Fibroblast of mammary gland (primary cell): ENCODE measurements around the gene RPS2.

Source experiments
- DNase-seq: peaks from one replicate; pipeline ENCODE4 v3.0.0-alpha.2; 2010; ENCODE audit warnings: low read depth
- H3K4me3 ChIP-seq: 2 replicates; pipeline ENCODE4 v1.5.1; 2011; ENCODE audit warnings: low read depth, mild to moderate bottlenecking, low read length, moderate library complexity; ENCODE audit not compliant: control insufficient read depth
- TF ChIP-seq, protein P1 (sequence below): conservative IDR thresholded peaks from 2 replicates; pipeline ENCODE4 v1.5.1; 2011; ENCODE audit warnings: low read depth, low read length, inconsistent platforms; ENCODE audit not compliant: control insufficient read depth, insufficient read depth

The RPS2 gene

DNA sequence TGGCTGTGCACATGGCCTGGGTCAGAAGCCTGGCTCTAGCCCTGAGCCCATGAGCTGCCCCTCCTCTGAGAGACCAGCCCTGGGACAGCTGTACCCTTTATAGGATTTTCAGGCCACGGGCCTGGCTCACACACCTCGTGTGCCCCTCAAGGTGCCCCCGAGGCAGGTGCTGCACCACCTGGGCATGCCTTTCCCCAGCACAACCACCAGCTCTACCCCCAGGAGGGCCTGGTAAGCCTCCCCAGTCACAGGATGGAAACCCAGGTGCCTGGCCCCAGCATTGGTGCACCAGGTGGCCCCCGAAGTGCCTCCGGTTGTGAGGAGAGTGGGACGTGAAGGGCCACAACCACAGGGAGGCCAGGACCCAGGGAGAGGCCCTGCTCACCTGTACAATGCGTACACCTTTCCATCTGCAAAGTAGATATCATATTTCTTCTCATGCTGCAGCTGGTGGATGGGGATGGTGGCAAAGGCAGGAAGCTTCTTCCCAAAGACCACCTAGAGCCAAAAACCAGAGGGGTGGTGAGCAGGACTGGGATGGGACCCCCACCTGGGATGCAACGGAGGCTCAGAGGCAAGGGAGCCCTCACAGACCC is 38.7 kb upstream of the RPS2 start:
- no peak overlapping the region for H3K4me3 ChIP-seq
- DNase-seq, result no peak
- TF ChIP-seq, protein P1, sequence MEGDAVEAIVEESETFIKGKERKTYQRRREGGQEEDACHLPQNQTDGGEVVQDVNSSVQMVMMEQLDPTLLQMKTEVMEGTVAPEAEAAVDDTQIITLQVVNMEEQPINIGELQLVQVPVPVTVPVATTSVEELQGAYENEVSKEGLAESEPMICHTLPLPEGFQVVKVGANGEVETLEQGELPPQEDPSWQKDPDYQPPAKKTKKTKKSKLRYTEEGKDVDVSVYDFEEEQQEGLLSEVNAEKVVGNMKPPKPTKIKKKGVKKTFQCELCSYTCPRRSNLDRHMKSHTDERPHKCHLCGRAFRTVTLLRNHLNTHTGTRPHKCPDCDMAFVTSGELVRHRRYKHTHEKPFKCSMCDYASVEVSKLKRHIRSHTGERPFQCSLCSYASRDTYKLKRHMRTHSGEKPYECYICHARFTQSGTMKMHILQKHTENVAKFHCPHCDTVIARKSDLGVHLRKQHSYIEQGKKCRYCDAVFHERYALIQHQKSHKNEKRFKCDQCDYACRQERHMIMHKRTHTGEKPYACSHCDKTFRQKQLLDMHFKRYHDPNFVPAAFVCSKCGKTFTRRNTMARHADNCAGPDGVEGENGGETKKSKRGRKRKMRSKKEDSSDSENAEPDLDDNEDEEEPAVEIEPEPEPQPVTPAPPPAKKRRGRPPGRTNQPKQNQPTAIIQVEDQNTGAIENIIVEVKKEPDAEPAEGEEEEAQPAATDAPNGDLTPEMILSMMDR, result no peak

DNA sequence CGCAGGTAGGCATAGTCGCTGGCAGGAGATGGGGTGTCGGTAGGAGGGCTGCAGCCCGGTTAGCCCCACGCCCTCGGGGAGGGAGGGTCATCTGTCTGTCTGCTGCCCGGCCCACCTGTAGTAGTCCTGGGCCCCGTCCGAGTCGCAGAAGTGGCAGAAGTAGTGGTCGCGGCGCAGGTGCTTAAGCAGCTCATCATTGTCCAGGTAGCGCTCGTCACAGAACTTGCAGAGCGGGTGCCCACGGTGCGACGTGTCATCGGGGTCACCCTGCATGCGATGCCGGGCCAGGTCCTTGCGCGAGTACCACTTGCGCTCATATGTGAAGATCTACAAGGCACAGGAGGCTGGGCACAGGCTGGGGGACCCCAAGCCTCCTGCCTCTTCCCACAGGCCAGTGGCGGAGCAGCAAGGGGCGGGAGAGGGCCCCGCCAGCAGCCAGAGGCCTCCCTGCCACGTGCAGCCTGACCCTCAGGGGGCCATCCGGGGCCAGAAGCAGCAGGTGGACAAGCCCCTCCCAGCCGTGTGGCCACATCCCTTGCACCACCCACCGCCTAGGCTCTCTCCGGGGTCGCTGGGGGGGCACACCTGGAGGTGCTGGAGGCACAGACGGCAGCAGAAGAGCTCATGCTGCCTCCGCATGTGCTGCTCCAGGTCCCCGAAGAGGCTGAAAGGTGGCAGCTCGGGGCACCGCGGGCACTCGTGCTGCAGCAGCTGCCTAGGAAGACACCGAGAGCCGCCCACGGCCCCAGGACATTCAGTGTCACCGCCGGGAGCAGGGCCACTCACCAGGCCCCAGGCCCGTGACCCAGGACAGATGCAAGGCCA is 38.0 kb upstream of the RPS2 start:
- DNase-seq, result no peak
- H3K4me3 ChIP-seq, result no peak overlapping the region
- TF ChIP-seq, protein P1, result no peak

DNA sequence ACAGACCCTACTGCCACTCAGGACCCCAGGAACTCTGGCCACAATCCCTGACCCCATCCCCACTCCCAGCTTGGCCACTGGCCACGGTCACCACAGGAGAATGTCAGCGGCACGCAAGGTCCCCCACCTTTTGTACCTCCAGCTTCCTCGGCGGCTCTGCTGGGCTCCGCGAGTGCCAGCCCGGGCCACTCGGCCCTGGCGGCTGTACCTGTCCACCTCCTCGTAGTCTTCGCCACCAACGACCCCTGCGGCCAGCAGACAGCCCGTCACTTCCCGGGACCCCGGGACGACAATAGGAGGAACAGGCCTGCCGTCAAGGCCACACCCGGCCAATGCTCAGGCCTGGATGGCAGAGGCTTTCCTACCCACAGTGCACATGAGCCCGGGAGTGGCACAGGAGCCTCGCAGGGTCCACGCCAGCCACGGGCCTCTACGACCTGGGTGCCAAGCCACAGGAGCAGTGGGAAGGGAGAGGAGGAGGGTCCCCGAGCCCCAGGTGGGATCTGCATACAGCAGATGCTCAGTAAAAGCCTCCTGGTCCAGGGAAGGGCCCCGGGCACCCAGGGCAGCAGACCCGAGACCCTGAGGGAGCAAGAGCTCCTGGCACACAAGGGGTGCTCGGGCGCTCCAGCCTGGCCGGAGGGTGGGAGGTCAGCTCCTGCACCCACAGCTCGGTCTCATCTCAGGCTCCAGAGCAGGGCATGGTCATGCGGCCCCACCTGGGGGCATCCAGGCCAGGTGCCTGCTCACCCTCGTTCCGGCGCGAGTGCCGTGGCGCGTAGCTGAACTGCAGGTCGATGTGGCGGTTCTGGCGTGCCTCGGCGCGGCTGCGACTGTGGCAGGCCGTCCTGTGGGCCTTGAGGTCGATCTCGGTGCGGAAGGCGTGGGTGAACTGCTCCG is 37.1 kb upstream of the RPS2 start:
- no peak overlapping the region for H3K4me3 ChIP-seq
- DNase-seq, result no peak
- TF ChIP-seq, protein P1, result no peak

DNA sequence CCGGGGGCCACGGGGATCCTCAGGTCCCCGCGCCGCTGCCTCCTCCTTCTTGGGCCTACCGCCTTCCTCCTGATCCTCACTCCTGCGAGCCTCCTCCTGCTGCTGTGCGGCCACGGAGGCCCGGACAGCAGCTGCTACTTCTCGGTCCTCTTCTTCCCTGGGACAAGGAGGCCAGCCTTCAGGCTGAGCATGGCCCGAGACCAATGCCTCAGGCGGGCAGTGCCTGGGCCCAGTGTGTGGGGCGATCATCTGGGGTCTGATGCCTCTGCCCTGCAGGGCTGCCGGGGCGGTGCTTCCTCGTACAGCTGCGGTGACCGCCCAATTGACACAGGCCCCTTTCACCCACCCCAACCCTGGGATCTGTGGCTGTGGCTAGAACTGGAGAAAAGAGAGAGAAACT is 36.4 kb upstream of the RPS2 start:
- H3K4me3 ChIP-seq, result no peak overlapping the region
- no peak for DNase-seq
- TF ChIP-seq, protein P1, result no peak

DNA sequence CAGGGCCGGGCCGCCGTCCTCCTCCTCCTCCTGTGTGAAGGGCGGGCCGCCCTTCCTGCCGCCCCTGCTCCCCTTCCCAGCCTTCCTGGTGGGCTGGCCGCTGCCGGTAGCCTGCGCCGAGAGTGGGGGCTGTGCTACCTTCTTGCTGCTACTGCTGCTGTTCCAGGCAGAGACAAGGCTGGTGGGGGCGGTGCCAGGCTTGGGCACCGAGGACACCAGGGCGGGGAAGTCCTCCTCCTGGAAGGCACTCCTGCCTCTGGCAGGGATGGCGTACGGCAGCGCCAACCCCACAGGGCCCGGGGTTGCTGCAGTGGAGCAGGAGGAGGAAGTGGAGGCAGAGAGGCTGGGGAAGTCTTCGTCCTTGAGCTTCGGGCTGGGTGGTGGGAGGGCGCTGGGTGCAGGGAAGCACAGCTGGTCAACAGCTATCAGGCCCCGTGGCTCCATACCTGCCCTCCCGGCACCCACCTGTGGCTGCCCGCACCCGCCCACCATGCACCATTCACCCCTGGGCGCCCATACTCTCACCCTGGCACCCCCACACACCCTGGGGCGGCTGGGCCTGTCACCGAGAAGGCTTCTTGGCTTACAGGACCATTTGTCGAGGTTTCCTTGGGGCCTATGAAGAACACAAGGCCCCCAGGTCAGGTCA is 35.4 kb upstream of the RPS2 start:
- no peak overlapping the region for H3K4me3 ChIP-seq

More for the DNA sequence above, 35.4 kb upstream of the RPS2 start:
- TF ChIP-seq, protein P1, result no peak
- no peak for DNase-seq
